HG03097 (cell line): ENCODE measurements around the gene ERO1B.
"Not testable (repeated sequence)": the region's sequence is repeated elsewhere in the genome, so short reads cannot be mapped to it uniquely, and the experiment has no call there.

Experiments used
- ATAC-seq: cut with Tn5 transposase; IDR thresholded peaks from one replicate; pipeline ENCODE4 v1.9.1; 2021; ENCODE audit not compliant: unreplicated experiment, low FRiP score

The ERO1B gene

GRCh38 chr1:236200925-236201324 is 80.8 kb downstream of the ERO1B start:
- ATAC-seq, result no peak

GRCh38 chr1:236193184-236193583 is 88.6 kb downstream of the ERO1B start:
- no peak for ATAC-seq

- ATAC-seq, result not testable (repeated sequence)
Observed at GRCh38 chr1:236188084-236188483, 93.7 kb downstream of the ERO1B start.

GRCh38 chr1:236186471-236186870 is 95.3 kb downstream of the ERO1B start:
- ATAC-seq, result not testable (repeated sequence)

- no peak for ATAC-seq
Observed at GRCh38 chr1:236185687-236186086, 96.1 kb downstream of the ERO1B start.

- ATAC-seq, result no peak
Observed at GRCh38 chr1:236181059-236181458, 100.7 kb downstream of the ERO1B start.

- ATAC-seq, result no peak
Observed at GRCh38 chr1:236179634-236180033, 102.1 kb downstream of the ERO1B start.

GRCh38 chr1:236176337-236177336 is 105.1 kb downstream of the ERO1B start:
- no peak for ATAC-seq

- no peak for ATAC-seq
Observed at GRCh38 chr1:236175642-236176336, 106.0 kb downstream of the ERO1B start.

GRCh38 chr1:236173174-236173767 is 108.5 kb downstream of the ERO1B start:
- no peak for ATAC-seq

GRCh38 chr1:236172041-236172579 is 109.6 kb downstream of the ERO1B start:
- ATAC-seq, result no peak

- ATAC-seq, result no peak
Observed at GRCh38 chr1:236168716-236169429, 112.9 kb downstream of the ERO1B start.

- ATAC-seq, result no peak
Observed at GRCh38 chr1:236167578-236167977, 114.2 kb downstream of the ERO1B start.

- no peak for ATAC-seq
Observed at GRCh38 chr1:236167154-236167553, 114.6 kb downstream of the ERO1B start.

- no peak for ATAC-seq
Observed at GRCh38 chr1:236166041-236166440, 115.7 kb downstream of the ERO1B start.
